Measurements from ENCODE around the gene ST8SIA6. TPM values are rescaled to one million over a fixed set of nuclear protein-coding genes. Genes with fewer than 3 reads are reported as not detected.

Gene ST8SIA6
- total and polyA plus RNA-seq, 9 of the 15 experiments (the other 6 are each of a cell fraction or from before 2014, with no cell fraction given) = 0.69 to 6.7 (median 5.0) TPM

DNA sequence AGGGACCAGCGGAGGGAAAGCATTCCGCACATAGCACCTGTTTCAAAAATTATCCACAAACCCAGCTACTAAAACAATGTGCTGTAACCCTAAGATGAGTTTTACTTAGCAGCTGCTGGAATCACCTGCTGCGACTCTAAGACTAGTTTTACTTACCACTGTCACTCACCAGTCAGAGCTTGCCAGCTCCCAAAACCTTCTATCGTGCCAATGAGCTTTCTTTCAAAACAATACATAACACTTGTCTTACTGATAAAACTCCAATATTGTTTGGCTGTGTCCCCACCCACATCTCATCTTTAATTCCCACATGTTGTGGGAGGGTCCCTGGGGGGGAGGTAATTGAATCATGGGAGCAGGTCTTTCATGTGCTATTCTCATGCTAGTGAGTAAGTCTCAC, 18.4 kb downstream of the ST8SIA6 start:
- intact Hi-C loops (cut with micrococcal nuclease) = no loop called here
- Histone ChIP-seq H3K9me3 (replicated peaks; ENCODE audit: control insufficient read depth, insufficient read depth, low read depth, low read length) (no peaks in the 10 kb centered on the region), H3K27ac (ENCODE audit: extremely low read depth, low read depth, low read length) (no peak overlapping the region), H3K36me3 (ENCODE audit: control insufficient read depth, insufficient read depth, low read length) (peaks cover 6% of the 10 kb centered on the region; the same call in 2 of the 3 replicates), H3K27me3 (ENCODE audit: control insufficient read depth in 2 of 2, insufficient read depth in 2 of 2, low read length in 2 of 2) (no peaks in the 10 kb centered on the region), H3K9ac (ENCODE audit: insufficient read depth in 1 of 2, low read depth in 2 of 2, low read length in 2 of 2) (0 out of 4 replicates have a peak overlapping the region, but pooled peaks of 1 of the 2 experiments have one; percentile 19), H3K4me3 (no peak overlapping the region), H3K9me1 (ENCODE audit: control insufficient read depth, insufficient read depth, low read length) (no peaks in the 10 kb centered on the region), H3K4me1 (replicated peaks in 1 of 2; ENCODE audit: control insufficient read depth in 2 of 2, insufficient read depth in 2 of 2, low read length in 2 of 2) (peaks cover 13 to 42% of the 10 kb centered on the region in 2 experiments; a peak in 4 of 5 replicates), H3K4me2 (ENCODE audit: insufficient read depth, low read length) (no peak overlapping the region; the same call in 1 of the 2 replicates), H3K79me2 (ENCODE audit: control insufficient read depth, insufficient read depth, low read length) (peaks cover 11% of the 10 kb centered on the region; the same call in 1 of the 3 replicates), H2AFZ (ENCODE audit: low read depth, low read length) (peak overlapping the region; percentile 19), H4K20me1 (replicated peaks; ENCODE audit: control insufficient read depth, insufficient read depth, low read length) (no peaks in the 10 kb centered on the region)
- BruUV-seq (replicated peaks) = no TSS peak
- ATAC-seq = no peak
- ChIA-PET POLR2A (interaction anchor here (0.6 to 2.2 kb wide), 8 partner anchors 8 to 544 kb away, joined by 3 to 16 read pairs (median 6); partner anchors contain the start of gene ST8SIA6), CTCF (ENCODE audit: low intra/inter-chr PET ratio) (no interaction called here)
- no peak for DNase-seq (ENCODE audit: extremely low read depth in 1 of 4, low spot score in 3 of 4)
- WGBS (ENCODE audit: insufficient coverage, low coverage, missing lambda C conversion rate) = 63% methylated on average over 4 of the region's 4 CpGs
- FAIRE-seq = peak; percentile 26
- in situ Hi-C loops (cut with MboI) = no loop called here
- TF ChIP-seq POLR3A (IDR thresholded peaks at IDR 0.05; ENCODE audit: borderline replicate concordance, extremely low read depth, insufficient read depth, insufficient read length) (no peak), L3MBTL2 (IDR thresholded peaks at IDR 0.05) (no peak), ZKSCAN8 (CRISPR knock-in tag; IDR thresholded peaks at IDR 0.05) (no peak), C11orf30 (IDR thresholded peaks at IDR 0.05; ENCODE audit: low read depth) (no peak), ZEB2 (IDR thresholded peaks at IDR 0.05) (peak; percentile 90), ZNF444 (CRISPR knock-in tag; IDR thresholded peaks at IDR 0.05) (no peak), ETV6 (IDR thresholded peaks at IDR 0.05; ENCODE audit: borderline replicate concordance in 1 of 2, low read depth in 2 of 2, low read length in 1 of 2) (no peak), ETV6 (CRISPR knock-in tag; IDR thresholded peaks at IDR 0.05; ENCODE audit: borderline replicate concordance) (no peak), MAFK (IDR thresholded peaks at IDR 0.05; ENCODE audit: low read length) (no peak), MCM2 (IDR thresholded peaks at IDR 0.05; ENCODE audit: low read depth) (no peak), GTF2F1 (IDR thresholded peaks at IDR 0.05; ENCODE audit: low read depth, low read length) (no peak), ZNF707 (CRISPR knock-in tag; conservative IDR thresholded peaks at IDR 0.05) (no peak), ZC3H8 (IDR thresholded peaks at IDR 0.05) (no peak), NR2C2 (CRISPR knock-in tag; IDR thresholded peaks at IDR 0.05) (no peak), NR2C2 (tag; IDR thresholded peaks at IDR 0.05) (no peak)
- TF ChIP-seq, protein P1, sequence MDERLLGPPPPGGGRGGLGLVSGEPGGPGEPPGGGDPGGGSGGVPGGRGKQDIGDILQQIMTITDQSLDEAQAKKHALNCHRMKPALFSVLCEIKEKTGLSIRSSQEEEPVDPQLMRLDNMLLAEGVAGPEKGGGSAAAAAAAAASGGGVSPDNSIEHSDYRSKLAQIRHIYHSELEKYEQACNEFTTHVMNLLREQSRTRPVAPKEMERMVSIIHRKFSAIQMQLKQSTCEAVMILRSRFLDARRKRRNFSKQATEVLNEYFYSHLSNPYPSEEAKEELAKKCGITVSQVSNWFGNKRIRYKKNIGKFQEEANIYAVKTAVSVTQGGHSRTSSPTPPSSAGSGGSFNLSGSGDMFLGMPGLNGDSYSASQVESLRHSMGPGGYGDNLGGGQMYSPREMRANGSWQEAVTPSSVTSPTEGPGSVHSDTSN (CRISPR knock-in tag; IDR thresholded peaks at IDR 0.05; ENCODE audit: low read depth) = no peak
- TF ChIP-seq, protein P1 (tag; conservative IDR thresholded peaks at IDR 0.05; ENCODE audit: low read depth) = peak; percentile 43; the same call in 1 of the 2 replicates
- TF ChIP-seq, protein P2, sequence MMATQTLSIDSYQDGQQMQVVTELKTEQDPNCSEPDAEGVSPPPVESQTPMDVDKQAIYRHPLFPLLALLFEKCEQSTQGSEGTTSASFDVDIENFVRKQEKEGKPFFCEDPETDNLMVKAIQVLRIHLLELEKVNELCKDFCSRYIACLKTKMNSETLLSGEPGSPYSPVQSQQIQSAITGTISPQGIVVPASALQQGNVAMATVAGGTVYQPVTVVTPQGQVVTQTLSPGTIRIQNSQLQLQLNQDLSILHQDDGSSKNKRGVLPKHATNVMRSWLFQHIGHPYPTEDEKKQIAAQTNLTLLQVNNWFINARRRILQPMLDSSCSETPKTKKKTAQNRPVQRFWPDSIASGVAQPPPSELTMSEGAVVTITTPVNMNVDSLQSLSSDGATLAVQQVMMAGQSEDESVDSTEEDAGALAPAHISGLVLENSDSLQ (IDR thresholded peaks at IDR 0.05) = peak; percentile 86
- TF ChIP-seq, protein P3, sequence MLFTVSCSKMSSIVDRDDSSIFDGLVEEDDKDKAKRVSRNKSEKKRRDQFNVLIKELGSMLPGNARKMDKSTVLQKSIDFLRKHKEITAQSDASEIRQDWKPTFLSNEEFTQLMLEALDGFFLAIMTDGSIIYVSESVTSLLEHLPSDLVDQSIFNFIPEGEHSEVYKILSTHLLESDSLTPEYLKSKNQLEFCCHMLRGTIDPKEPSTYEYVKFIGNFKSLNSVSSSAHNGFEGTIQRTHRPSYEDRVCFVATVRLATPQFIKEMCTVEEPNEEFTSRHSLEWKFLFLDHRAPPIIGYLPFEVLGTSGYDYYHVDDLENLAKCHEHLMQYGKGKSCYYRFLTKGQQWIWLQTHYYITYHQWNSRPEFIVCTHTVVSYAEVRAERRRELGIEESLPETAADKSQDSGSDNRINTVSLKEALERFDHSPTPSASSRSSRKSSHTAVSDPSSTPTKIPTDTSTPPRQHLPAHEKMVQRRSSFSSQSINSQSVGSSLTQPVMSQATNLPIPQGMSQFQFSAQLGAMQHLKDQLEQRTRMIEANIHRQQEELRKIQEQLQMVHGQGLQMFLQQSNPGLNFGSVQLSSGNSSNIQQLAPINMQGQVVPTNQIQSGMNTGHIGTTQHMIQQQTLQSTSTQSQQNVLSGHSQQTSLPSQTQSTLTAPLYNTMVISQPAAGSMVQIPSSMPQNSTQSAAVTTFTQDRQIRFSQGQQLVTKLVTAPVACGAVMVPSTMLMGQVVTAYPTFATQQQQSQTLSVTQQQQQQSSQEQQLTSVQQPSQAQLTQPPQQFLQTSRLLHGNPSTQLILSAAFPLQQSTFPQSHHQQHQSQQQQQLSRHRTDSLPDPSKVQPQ (CRISPR knock-in tag; IDR thresholded peaks at IDR 0.05; ENCODE audit: borderline replicate concordance) = no peak

Data from K562 (cell line).